ENCODE results near the gene SERPINA3.

DNA sequence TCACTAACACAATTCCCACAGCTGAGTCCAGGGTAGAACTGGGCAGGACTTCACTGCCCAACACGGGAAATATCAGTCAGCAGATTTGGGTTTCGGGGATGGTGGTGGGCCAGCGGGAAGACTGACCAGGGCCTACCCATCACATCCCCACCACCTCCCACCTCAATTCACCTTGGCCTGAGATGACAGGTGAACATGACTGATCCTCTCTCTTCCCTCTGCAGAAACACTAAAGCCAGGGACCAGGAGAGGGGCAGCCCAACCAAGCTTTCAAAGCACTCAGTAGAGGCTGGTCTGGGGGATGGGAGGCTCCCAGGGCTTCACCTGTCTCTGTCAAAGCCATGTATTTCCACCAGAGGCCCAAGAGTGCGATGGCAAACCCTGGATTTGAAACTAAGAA, 28.6 kb upstream of the SERPINA3 start:
- TF ChIP-seq, protein P1, sequence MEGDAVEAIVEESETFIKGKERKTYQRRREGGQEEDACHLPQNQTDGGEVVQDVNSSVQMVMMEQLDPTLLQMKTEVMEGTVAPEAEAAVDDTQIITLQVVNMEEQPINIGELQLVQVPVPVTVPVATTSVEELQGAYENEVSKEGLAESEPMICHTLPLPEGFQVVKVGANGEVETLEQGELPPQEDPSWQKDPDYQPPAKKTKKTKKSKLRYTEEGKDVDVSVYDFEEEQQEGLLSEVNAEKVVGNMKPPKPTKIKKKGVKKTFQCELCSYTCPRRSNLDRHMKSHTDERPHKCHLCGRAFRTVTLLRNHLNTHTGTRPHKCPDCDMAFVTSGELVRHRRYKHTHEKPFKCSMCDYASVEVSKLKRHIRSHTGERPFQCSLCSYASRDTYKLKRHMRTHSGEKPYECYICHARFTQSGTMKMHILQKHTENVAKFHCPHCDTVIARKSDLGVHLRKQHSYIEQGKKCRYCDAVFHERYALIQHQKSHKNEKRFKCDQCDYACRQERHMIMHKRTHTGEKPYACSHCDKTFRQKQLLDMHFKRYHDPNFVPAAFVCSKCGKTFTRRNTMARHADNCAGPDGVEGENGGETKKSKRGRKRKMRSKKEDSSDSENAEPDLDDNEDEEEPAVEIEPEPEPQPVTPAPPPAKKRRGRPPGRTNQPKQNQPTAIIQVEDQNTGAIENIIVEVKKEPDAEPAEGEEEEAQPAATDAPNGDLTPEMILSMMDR (IDR thresholded peaks at IDR 0.05; ENCODE audit: low read depth, low read length), result no peak
- no peak for TF ChIP-seq EZH2phosphoT487 (IDR thresholded peaks at IDR 0.05; ENCODE audit: low read depth)

Data from OCI-LY3 (cell line).